DND-41 (cell line): ENCODE results near the gene EFHD2.
"Not testable (repeated sequence)": the region's sequence is repeated elsewhere in the genome, so short reads cannot be mapped to it uniquely, and the experiment has no call there.

Experiments used
- ATAC-seq: fragments of 200-7000 bp; cut with Tn5 transposase; 3 replicates; pipeline ENCODE4 v1.9.1; 2021; ENCODE audit warnings: low read depth; ENCODE audit not compliant: insufficient read depth
- DNase-seq: peaks from one replicate; pipeline ENCODE4 v3.0.0-alpha.2; 2020
- H2AFZ ChIP-seq: 2 replicates; pipeline ENCODE4 v1.6.0; 2012; ENCODE audit warnings: low read depth, low read length
- H3K27ac ChIP-seq: 2 replicates; pipeline ENCODE4 v1.5.1; 2012; ENCODE audit warnings: low read length, inconsistent platforms
- H3K27me3 ChIP-seq: fragments of 200-600 bp; sonication (generic); 2 replicates; pipeline ENCODE4 v1.6.0; 2012; ENCODE audit warnings: low read length, mild to moderate bottlenecking, inconsistent platforms; ENCODE audit not compliant: insufficient read depth, poor library complexity
- H3K36me3 ChIP-seq: 2 replicates; pipeline ENCODE4 v1.5.1; 2012; ENCODE audit warnings: low read length, inconsistent platforms; ENCODE audit not compliant: insufficient read depth
- H3K4me1 ChIP-seq: 2 replicates; pipeline ENCODE4 v1.5.1; 2012; ENCODE audit warnings: mild to moderate bottlenecking, low read length; ENCODE audit not compliant: insufficient read depth
- H3K4me2 ChIP-seq: 2 replicates; pipeline ENCODE4 v1.6.0; 2012; ENCODE audit warnings: mild to moderate bottlenecking, moderate library complexity, low read length, inconsistent platforms; ENCODE audit not compliant: insufficient read depth
- H3K4me3 ChIP-seq, 2 experiments: fragments of 200-600 bp in 1 of 2; shearing (Covaris generic) in 1 of 2; 2 replicates each; pipeline ENCODE4 v1.5.1; 2012 to 2016; ENCODE audit warnings: inconsistent platforms in 2 of 2, low read length in 2 of 2, mild to moderate bottlenecking in 2 of 2, low read depth in 1 of 2, moderate library complexity in 1 of 2
- H3K79me2 ChIP-seq: 2 replicates; pipeline ENCODE4 v1.6.0; 2012; ENCODE audit warnings: low read length, inconsistent platforms; ENCODE audit not compliant: insufficient read depth
- H3K9ac ChIP-seq: 2 replicates; pipeline ENCODE4 v1.6.0; 2012; ENCODE audit warnings: low read depth, mild to moderate bottlenecking, inconsistent platforms, low read length, moderate library complexity
- H3K9me3 ChIP-seq: 2 replicates; pipeline ENCODE4 v1.5.1; 2012; ENCODE audit warnings: low read length, moderate library complexity, mild to moderate bottlenecking, inconsistent platforms; ENCODE audit not compliant: insufficient read depth, severe bottlenecking
- H4K20me1 ChIP-seq: 2 replicates; pipeline ENCODE4 v1.6.0; 2012; ENCODE audit warnings: low read length; ENCODE audit not compliant: insufficient read depth
- CTCF ChIP-seq: IDR thresholded peaks from 2 replicates; pipeline ENCODE4 v1.5.1; 2012; ENCODE audit warnings: borderline replicate concordance, low read length, moderate library complexity, mild to moderate bottlenecking; ENCODE audit not compliant: poor library complexity, severe bottlenecking; ENCODE audit errors: extremely low read depth
- EZH2 ChIP-seq: IDR thresholded peaks from 3 replicates; pipeline ENCODE4 v1.6.1; 2012; ENCODE audit warnings: borderline replicate concordance, low read depth, mild to moderate bottlenecking, moderate library complexity, low read length, inconsistent platforms; ENCODE audit not compliant: severe bottlenecking

EFHD2 gene

GRCh38 chr1:15425958-15426357 is 16.3 kb downstream of the EFHD2 start:
- Histone ChIP-seq H2AFZ (no peak overlapping the region), H4K20me1 (peaks cover 43% of the 10 kb centered on the region), H3K4me2 (no peak overlapping the region), H3K27me3 (no peaks in the 10 kb centered on the region), H3K36me3 (peaks cover 25% of the 10 kb centered on the region), H3K4me1 (no peaks in the 10 kb centered on the region), H3K4me3 (no peak overlapping the region), H3K9ac (no peak overlapping the region), H3K27ac (no peak overlapping the region), H3K79me2 (0 out of 2 replicates have a peak, but pooled peaks cover 4% of the 10 kb centered on the region), H3K9me3 (peaks cover under 1% of the 10 kb centered on the region)
- no peak for ATAC-seq
- no peak for TF ChIP-seq CTCF
- no peak for TF ChIP-seq EZH2
- DNase-seq: no peak

GRCh38 chr1:15426492-15427279 is 17.0 kb downstream of the EFHD2 start:
- Histone ChIP-seq H3K9me3 (no peaks in the 10 kb centered on the region), H3K4me1 (no peaks in the 10 kb centered on the region), H3K9ac (no peak overlapping the region), H3K27ac (no peak overlapping the region), H3K4me2 (no peak overlapping the region), H3K27me3 (no peaks in the 10 kb centered on the region), H3K36me3 (peaks cover 22% of the 10 kb centered on the region), H3K79me2 (no peaks in the 10 kb centered on the region), H4K20me1 (peaks cover 37% of the 10 kb centered on the region), H3K4me3 (no peak overlapping the region), H2AFZ (no peak overlapping the region)
- TF ChIP-seq CTCF (no peak), EZH2 (no peak)
- DNase-seq (no peak), ATAC-seq (no peak)

GRCh38 chr1:15427280-15427666 is 17.6 kb downstream of the EFHD2 start:
- Histone ChIP-seq H3K9me3 (no peaks in the 10 kb centered on the region), H3K36me3 (peaks cover 22% of the 10 kb centered on the region), H3K27ac (no peak overlapping the region), H4K20me1 (peaks cover 36% of the 10 kb centered on the region), H3K4me2 (no peak overlapping the region), H2AFZ (no peak overlapping the region), H3K79me2 (no peaks in the 10 kb centered on the region), H3K9ac (no peak overlapping the region), H3K27me3 (no peaks in the 10 kb centered on the region), H3K4me1 (no peaks in the 10 kb centered on the region), H3K4me3 (no peak overlapping the region)
- ATAC-seq: no peak
- no peak for TF ChIP-seq CTCF
- TF ChIP-seq EZH2: no peak
- DNase-seq: no peak

GRCh38 chr1:15428252-15428651 is 18.6 kb downstream of the EFHD2 start:
- not testable (repeated sequence) for H3K27ac ChIP-seq, ATAC-seq, H3K4me1 ChIP-seq, H3K9ac ChIP-seq, H3K4me2 ChIP-seq, H3K27me3 ChIP-seq, H2AFZ ChIP-seq, H3K9me3 ChIP-seq, H3K79me2 ChIP-seq, H3K4me3 ChIP-seq, DNase-seq
- Histone ChIP-seq H3K36me3 (peaks cover 22% of the 10 kb centered on the region), H4K20me1 (peaks cover 31% of the 10 kb centered on the region)
